ENCODE results near the gene HIP1R. TPM values are rescaled to one million over a fixed set of nuclear protein-coding genes. Genes with fewer than 3 reads are reported as not detected.

Gene HIP1R
- total and polyA plus RNA-seq, 2 of the 8 experiments (the other 6 are each of a cell fraction or from before 2014, with no cell fraction given): 11.2 to 14.5 TPM

DNA sequence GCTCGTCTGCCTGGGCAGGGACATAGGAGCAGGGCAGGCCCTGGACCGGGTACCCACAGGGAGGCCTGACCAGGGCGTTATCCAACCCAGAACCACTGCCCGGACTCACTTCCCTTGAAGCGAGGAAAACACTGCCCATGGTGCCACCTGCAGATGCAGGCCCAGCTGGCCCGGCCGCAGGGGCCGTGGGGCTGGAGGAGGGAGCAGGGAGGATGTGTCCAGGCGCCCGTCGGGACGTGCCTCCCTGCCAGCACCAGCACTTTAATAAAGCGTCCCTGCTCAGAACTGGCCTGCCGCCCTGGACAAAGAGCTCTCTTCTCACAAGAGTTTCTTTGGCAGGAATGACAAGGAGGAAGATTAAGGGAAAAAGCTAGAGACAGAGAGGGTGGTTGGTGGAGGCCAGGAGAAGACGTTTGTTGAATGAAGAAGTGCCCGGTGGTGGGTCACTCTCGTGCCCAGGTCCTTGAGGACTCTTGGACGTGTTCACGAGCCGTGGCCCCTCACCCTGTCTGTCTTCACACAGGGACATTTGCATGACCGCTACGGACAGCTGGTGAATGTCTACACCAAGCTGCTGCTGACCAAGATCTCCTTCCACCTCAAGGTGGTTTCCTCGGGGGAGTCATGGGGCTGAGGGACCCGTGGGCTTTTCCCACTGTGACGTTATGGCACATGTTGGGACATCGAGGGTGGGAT, 14.2 kb downstream of the HIP1R start (continued):
- TF ChIP-seq EZH2 (IDR thresholded peaks at IDR 0.05; ENCODE audit: low read depth, low read length, severe bottlenecking): no peak
